HG03097 (cell line): ENCODE measurements around the gene GRAMD1B.

Experiments used
- ATAC-seq: cut with Tn5 transposase; IDR thresholded peaks from one replicate; pipeline ENCODE4 v1.9.1; 2021; ENCODE audit not compliant: unreplicated experiment, low FRiP score

Gene GRAMD1B

GRCh38 chr11:123607781-123608180 is 177.7 kb downstream of the GRAMD1B start:
- no peak for ATAC-seq

- ATAC-seq, result no peak
Measured at GRCh38 chr11:123608371-123608770, 178.3 kb downstream of the GRAMD1B start.

GRCh38 chr11:123608945-123609344 is 178.9 kb downstream of the GRAMD1B start:
- ATAC-seq, result no peak

GRCh38 chr11:123611698-123612097 is 181.6 kb downstream of the GRAMD1B start:
- no peak for ATAC-seq

- no peak for ATAC-seq
Measured at GRCh38 chr11:123616505-123617198, 186.6 kb downstream of the GRAMD1B start.

- ATAC-seq, result no peak
Measured at GRCh38 chr11:123622576-123622975, 192.5 kb downstream of the GRAMD1B start.

- ATAC-seq, result no peak
Measured at GRCh38 chr11:123624974-123625373, 194.9 kb downstream of the GRAMD1B start.

GRCh38 chr11:123628936-123629683 is 199.0 kb downstream of the GRAMD1B start:
- ATAC-seq, result no peak

- no peak for ATAC-seq
Measured at GRCh38 chr11:123630126-123630608, 200.1 kb downstream of the GRAMD1B start.

GRCh38 chr11:123640029-123640428 is 210.0 kb downstream of the GRAMD1B start:
- ATAC-seq, result no peak

GRCh38 chr11:123640677-123641494 is 210.8 kb downstream of the GRAMD1B start:
- no peak for ATAC-seq

- no peak for ATAC-seq
Measured at GRCh38 chr11:123641495-123641840, 211.4 kb downstream of the GRAMD1B start.

GRCh38 chr11:123642435-123642834 is 212.4 kb downstream of the GRAMD1B start:
- ATAC-seq, result no peak

- no peak for ATAC-seq
Measured at GRCh38 chr11:123645286-123645975, 215.4 kb downstream of the GRAMD1B start.

- ATAC-seq, result no peak
Measured at GRCh38 chr11:123650901-123651300, 220.8 kb downstream of the GRAMD1B start.

GRCh38 chr11:123652599-123652998 is 222.5 kb downstream of the GRAMD1B start:
- no peak for ATAC-seq

- no peak for ATAC-seq
Measured at GRCh38 chr11:123653483-123653826, 223.4 kb downstream of the GRAMD1B start.

- ATAC-seq, result no peak
Measured at GRCh38 chr11:123653827-123654565, 223.9 kb downstream of the GRAMD1B start.

GRCh38 chr11:123654566-123655081 is 224.6 kb downstream of the GRAMD1B start, which contains the start of gene SCN3B:
Gene SCN3B (minus strand): TSS chr11:123654624. CDS start chr11:123653801, 823 bp downstream.
- ATAC-seq, result no peak

GRCh38 chr11:123659311-123659710 is 229.2 kb downstream of the GRAMD1B start:
- ATAC-seq, result no peak
